WTC11 (cell line): ENCODE results near the gene MDGA2.

Experiments
- AFF4 ChIP-seq: sonication (generic); formaldehyde crosslinking; IDR thresholded peaks from 2 replicates; pipeline ENCODE4 v1.8.1; 2023; ENCODE audit warnings: mild to moderate bottlenecking, missing genetic modification reagents, borderline replicate concordance
- ATF3 ChIP-seq: sonication (generic); formaldehyde crosslinking; conservative IDR thresholded peaks from 2 replicates; pipeline ENCODE4 v1.8.1; 2022; ENCODE audit warnings: mild to moderate bottlenecking, missing genetic modification reagents
- ATF6 ChIP-seq: sonication (generic); formaldehyde crosslinking; IDR thresholded peaks from 2 replicates; pipeline ENCODE4 v1.8.1; 2023; ENCODE audit warnings: mild to moderate bottlenecking, missing genetic modification reagents
- CREB1 ChIP-seq: sonication (generic); formaldehyde crosslinking; IDR thresholded peaks from 2 replicates; pipeline ENCODE4 v1.8.0; 2023; ENCODE audit warnings: mild to moderate bottlenecking, missing genetic modification reagents
- CTCF ChIP-seq: fragments of 200-600 bp; IDR thresholded peaks from 2 replicates; pipeline ENCODE4 v1.8.0; 2022; ENCODE audit warnings: antibody characterized with exemption
- ESRRA ChIP-seq: sonication (generic); formaldehyde crosslinking; IDR thresholded peaks from 2 replicates; pipeline ENCODE4 v1.8.1; 2022; ENCODE audit warnings: mild to moderate bottlenecking, missing genetic modification reagents, borderline replicate concordance
- MAX ChIP-seq: sonication (generic); formaldehyde crosslinking; IDR thresholded peaks from 2 replicates; pipeline ENCODE4 v1.8.0; 2022; ENCODE audit warnings: mild to moderate bottlenecking, missing genetic modification reagents
- NFE2L1 ChIP-seq: sonication (generic); formaldehyde crosslinking; IDR thresholded peaks from 2 replicates; pipeline ENCODE4 v1.8.1; 2023; ENCODE audit warnings: missing genetic modification reagents
- SMAD4 ChIP-seq: sonication (generic); formaldehyde crosslinking; IDR thresholded peaks from 2 replicates; pipeline ENCODE4 v1.8.0; 2022; ENCODE audit warnings: mild to moderate bottlenecking, missing genetic modification reagents
- SOX15 ChIP-seq: fragments of 250-450 bp; sonication (Bioruptor Pico); IDR thresholded peaks from 2 replicates; pipeline ENCODE4 v1.9.0; 2021; ENCODE audit warnings: mild to moderate bottlenecking

- TF ChIP-seq CTCF (no peak), ATF3 (CRISPR knock-in tag) (no peak), MAX (CRISPR knock-in tag) (no peak), NFE2L1 (CRISPR knock-in tag) (no peak), ESRRA (CRISPR knock-in tag) (no peak), CREB1 (CRISPR knock-in tag) (no peak), AFF4 (CRISPR knock-in tag) (no peak), SOX15 (CRISPR knock-in tag) (no peak), ATF6 (CRISPR knock-in tag) (no peak), SMAD4 (no peak)
These were observed 12.9 kb downstream of the MDGA2 start for GRCh38 chr14:47662466-47662865.
